ENCODE results near the gene HOXC12. TPM values are rescaled to one million over a fixed set of nuclear protein-coding genes. Genes with fewer than 3 reads are reported as not detected.

HOXC12 gene
- total and polyA plus RNA-seq, 7 experiments from 2014 or later, result not detected

- no peak for ATAC-seq
- peak overlapping the region in 3 of 10 donors; percentile 25 to 61 (median 61) for H3K4me3 Mint-ChIP-seq
- H3K27me3 Mint-ChIP-seq, result peaks cover 89 to 98% (median 92%) of the 10 kb centered on the region in 5 donors
- POLR2A ChIA-PET, result no interaction called here
- no peak overlapping the region for H3K4me3 ChIP-seq (ENCODE audit: low read length)
- H3K4me1 ChIP-seq (ENCODE audit: control insufficient read depth in 2 of 2, insufficient read depth in 2 of 2, low read length in 2 of 2), result peaks cover 13 to 28% of the 10 kb centered on the region in 2 donors
- no peaks in the 10 kb centered on the region for H3K9me3 ChIP-seq (ENCODE audit: control insufficient read depth in 2 of 3, low read length in 3 of 3)
- H3K36me3 Mint-ChIP-seq, result peaks cover 0 to 2% (median 0%) of the 10 kb centered on the region in 5 donors
- peak overlapping the region in 1 of 9 donors; percentile 18 for H3K27ac Mint-ChIP-seq
- no peak for DNase-seq
- intact Hi-C loops (cut with micrococcal nuclease), result loop anchor here in 1 of 2 donors (2.0 to 10.0 kb wide), 2 partner anchors 15 to 373 kb away; no protein-coding TSS in a partner anchor
- H3K36me3 ChIP-seq (ENCODE audit: control insufficient read depth in 2 of 3, insufficient read depth in 3 of 3, low read length in 3 of 3), result no peaks in the 10 kb centered on the region
- H3K4me1 Mint-ChIP-seq, result peaks cover 14 to 46% (median 28%) of the 10 kb centered on the region in 7 donors
- peaks cover 39 to 80% of the 10 kb centered on the region in 2 donors for H3K27me3 ChIP-seq (ENCODE audit: control insufficient read depth in 2 of 2, insufficient read depth in 2 of 2, low read length in 2 of 2)
- no peak overlapping the region for H3K27ac ChIP-seq (ENCODE audit: low read depth, low read length)
- H3K9me3 Mint-ChIP-seq, result peaks cover 0 to 2% (median 0%) of the 10 kb centered on the region in 11 donors
- CTCF ChIA-PET, result interaction anchor here (1.3 kb wide), 1 partner anchor 9 kb away, joined by 3 read pairs; no protein-coding TSS in a partner anchor
These were observed 46.8 kb downstream of the HOXC12 start for GRCh38 chr12:54001283-54002187.

GRCh38 chr12:54002278-54002914 lies 47.7 kb downstream of the HOXC12 start:
- H3K27ac ChIP-seq (ENCODE audit: low read depth, low read length), result no peak overlapping the region
- POLR2A ChIA-PET, result no interaction called here
- ATAC-seq (no peak), DNase-seq (no peak)
- H3K36me3 Mint-ChIP-seq, result peaks cover 0 to 2% (median 0%) of the 10 kb centered on the region in 5 donors
- H3K9me3 ChIP-seq (ENCODE audit: control insufficient read depth in 2 of 3, low read length in 3 of 3), result no peaks in the 10 kb centered on the region
- no peaks in the 10 kb centered on the region for H3K36me3 ChIP-seq (ENCODE audit: control insufficient read depth in 2 of 3, insufficient read depth in 3 of 3, low read length in 3 of 3)
- peaks cover 0 to 2% (median 0%) of the 10 kb centered on the region in 11 donors for H3K9me3 Mint-ChIP-seq
- H3K4me1 ChIP-seq (ENCODE audit: control insufficient read depth in 2 of 2, insufficient read depth in 2 of 2, low read length in 2 of 2), result peaks cover 11 to 23% of the 10 kb centered on the region in 2 donors
- H3K27me3 ChIP-seq (ENCODE audit: control insufficient read depth in 2 of 2, insufficient read depth in 2 of 2, low read length in 2 of 2), result peaks cover 32 to 82% of the 10 kb centered on the region in 2 donors
- H3K27ac Mint-ChIP-seq, result peak overlapping the region in 2 of 9 donors; percentile 18 to 73
- CTCF ChIA-PET, result interaction anchor here (1.0 kb wide), 1 partner anchor 205 kb away, joined by 5 read pairs; no protein-coding TSS in a partner anchor
- H3K4me3 Mint-ChIP-seq, result no peak overlapping the region
- peaks cover 12 to 47% (median 26%) of the 10 kb centered on the region in 7 donors for H3K4me1 Mint-ChIP-seq
- H3K27me3 Mint-ChIP-seq, result peaks cover 91 to 99% (median 93%) of the 10 kb centered on the region in 5 donors
- H3K4me3 ChIP-seq (ENCODE audit: low read length), result no peak overlapping the region
- intact Hi-C loops (cut with micrococcal nuclease), result loop anchor here in 1 of 2 donors (2.0 to 10.0 kb wide), 2 partner anchors 14 to 372 kb away; no protein-coding TSS in a partner anchor

DNA sequence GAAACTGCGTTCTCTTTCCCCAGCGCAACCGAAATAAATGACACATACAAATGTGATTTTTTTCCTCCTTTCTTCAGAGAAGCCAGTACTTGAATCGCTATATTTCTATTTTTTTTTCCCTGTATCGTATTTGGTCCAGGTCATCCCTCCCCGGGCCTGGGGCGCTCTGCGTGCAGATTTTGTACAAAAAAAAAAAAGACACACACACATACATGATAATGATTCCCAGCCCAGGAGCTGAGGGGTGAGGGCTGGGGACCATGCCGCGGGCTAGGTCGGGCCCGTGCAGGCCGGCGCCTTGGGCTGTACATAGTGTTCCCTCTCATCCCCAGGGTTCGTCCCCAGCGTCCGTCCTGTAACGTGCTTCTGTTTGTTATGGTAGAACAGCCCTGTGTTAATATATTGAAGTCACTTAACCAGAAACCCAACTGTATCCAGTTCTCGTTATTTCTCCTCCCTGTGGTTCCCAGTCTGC lies 48.2 kb downstream of the HOXC12 start:
- H3K4me3 ChIP-seq (ENCODE audit: low read length), result no peak overlapping the region
- Mint-ChIP-seq H3K4me1 (peaks cover 7 to 41% (median 22%) of the 10 kb centered on the region in 7 donors), H3K27me3 (peaks cover 91 to 99% (median 93%) of the 10 kb centered on the region in 5 donors), H3K4me3 (no peak overlapping the region), H3K36me3 (no peaks in the 10 kb centered on the region), H3K9me3 (peaks cover 0 to 2% (median 0%) of the 10 kb centered on the region in 11 donors), H3K27ac (no peak overlapping the region)
- H3K36me3 ChIP-seq (ENCODE audit: control insufficient read depth in 2 of 3, insufficient read depth in 3 of 3, low read length in 3 of 3), result no peaks in the 10 kb centered on the region
- peaks cover 31 to 80% of the 10 kb centered on the region in 2 donors for H3K27me3 ChIP-seq (ENCODE audit: control insufficient read depth in 2 of 2, insufficient read depth in 2 of 2, low read length in 2 of 2)
- no peak for ATAC-seq
- POLR2A ChIA-PET, result no interaction called here
- DNase-seq, result no peak
- no peak overlapping the region for H3K27ac ChIP-seq (ENCODE audit: low read depth, low read length)
- CTCF ChIA-PET, result interaction anchor here (1.0 kb wide), 1 partner anchor 205 kb away, joined by 5 read pairs; no protein-coding TSS in a partner anchor
- no peaks in the 10 kb centered on the region for H3K9me3 ChIP-seq (ENCODE audit: control insufficient read depth in 2 of 3, low read length in 3 of 3)
- H3K4me1 ChIP-seq (ENCODE audit: control insufficient read depth in 2 of 2, insufficient read depth in 2 of 2, low read length in 2 of 2), result peaks cover 11 to 21% of the 10 kb centered on the region in 2 donors
- intact Hi-C loops (cut with micrococcal nuclease), result loop anchor here in 1 of 2 donors (2.0 to 10.0 kb wide), 2 partner anchors 14 to 372 kb away; no protein-coding TSS in a partner anchor

DNA sequence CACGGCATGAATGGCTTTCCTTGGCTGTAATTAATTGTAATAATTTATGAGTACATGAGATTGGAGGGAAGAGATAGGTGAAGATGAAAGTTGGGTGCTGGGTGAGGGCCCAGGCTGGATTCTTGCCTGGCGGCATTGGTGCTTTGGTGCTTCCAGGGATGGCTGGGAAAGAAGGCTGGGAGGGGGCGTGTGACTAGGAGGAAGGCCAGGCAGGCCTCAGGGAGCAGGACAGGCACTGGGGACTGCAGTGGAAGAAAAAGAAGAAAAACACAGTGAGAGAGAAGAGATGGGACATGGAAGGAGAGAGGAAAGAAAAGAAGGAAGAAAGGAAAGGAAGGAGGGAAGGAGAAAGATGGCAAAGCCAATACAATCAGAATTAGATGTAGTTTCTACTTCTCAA lies 48.9 kb downstream of the HOXC12 start:
- peaks cover 90 to 99% (median 93%) of the 10 kb centered on the region in 5 donors for H3K27me3 Mint-ChIP-seq
- no peak for ATAC-seq

DNA sequence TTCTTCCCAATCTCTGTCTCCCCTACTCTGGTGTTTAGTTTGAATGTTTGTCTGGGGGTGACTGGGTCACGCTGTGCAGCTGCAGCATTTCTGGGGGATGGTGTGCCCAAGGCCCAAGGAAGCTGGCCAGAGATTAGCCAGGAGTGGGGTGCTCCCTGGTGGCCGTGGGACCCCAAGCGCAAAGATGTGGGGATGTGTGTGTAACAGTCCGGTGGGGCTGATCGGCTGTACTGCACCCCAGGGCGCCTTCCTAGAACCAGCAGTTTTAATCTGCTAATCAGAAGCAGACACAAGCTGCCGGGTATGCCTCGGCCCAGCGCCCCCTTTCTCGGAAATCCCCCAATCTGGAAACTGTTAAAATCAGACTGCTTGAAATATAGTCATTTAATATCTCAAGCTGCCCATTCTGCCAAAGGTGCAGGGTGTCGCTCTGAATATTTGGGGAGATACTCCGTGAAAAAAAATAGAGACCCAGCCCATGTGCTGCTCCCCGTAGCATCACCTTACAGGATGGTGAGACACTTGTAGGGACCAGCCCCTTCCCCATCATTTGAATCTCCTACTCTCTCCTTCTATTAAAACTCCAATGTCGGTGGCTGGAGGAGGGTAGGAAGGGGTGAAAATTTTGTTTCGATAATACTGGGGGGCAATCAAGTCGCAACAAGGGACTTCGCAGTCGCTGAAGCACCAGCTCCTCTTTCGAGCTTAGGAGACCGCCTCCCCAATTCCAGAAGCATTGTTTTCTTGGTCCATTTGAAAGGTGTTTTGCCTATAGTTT lies 49.5 kb downstream of the HOXC12 start:
- no peaks in the 10 kb centered on the region for H3K36me3 Mint-ChIP-seq
- intact Hi-C loops (cut with micrococcal nuclease), result loop anchor here in 1 of 2 donors (10.0 kb wide), 1 partner anchor 371 kb away; no protein-coding TSS in a partner anchor
- POLR2A ChIA-PET, result no interaction called here

More for the DNA sequence above, 48.9 kb downstream of the HOXC12 start:
- no peak for DNase-seq
- Histone ChIP-seq H3K4me1 (ENCODE audit: control insufficient read depth in 2 of 2, insufficient read depth in 2 of 2, low read length in 2 of 2) (peaks cover 11 to 21% of the 10 kb centered on the region in 2 donors), H3K36me3 (ENCODE audit: control insufficient read depth in 2 of 3, insufficient read depth in 3 of 3, low read length in 3 of 3) (no peaks in the 10 kb centered on the region), H3K9me3 (ENCODE audit: control insufficient read depth in 2 of 3, low read length in 3 of 3) (no peaks in the 10 kb centered on the region), H3K27ac (ENCODE audit: low read depth, low read length) (no peak overlapping the region), H3K4me3 (ENCODE audit: low read length) (no peak overlapping the region), H3K27me3 (ENCODE audit: control insufficient read depth in 2 of 2, insufficient read depth in 2 of 2, low read length in 2 of 2) (peaks cover 29 to 78% of the 10 kb centered on the region in 2 donors)
- CTCF ChIA-PET, result interaction anchor here (0.6 to 7.0 kb wide), 3 partner anchors 188 to 258 kb away, joined by 3 to 71 read pairs (median 55); partner anchors contain the start of gene SMUG1
- POLR2A ChIA-PET, result no interaction called here
- intact Hi-C loops (cut with micrococcal nuclease), result loop anchor here in 1 of 2 donors (2.0 to 10.0 kb wide), 2 partner anchors 13 to 371 kb away; no protein-coding TSS in a partner anchor
- Mint-ChIP-seq H3K4me1 (peaks cover 6 to 44% (median 22%) of the 10 kb centered on the region in 7 donors), H3K27ac (peak overlapping the region in 2 of 9 donors; percentile 4 to 60), H3K36me3 (no peaks in the 10 kb centered on the region), H3K4me3 (no peak overlapping the region), H3K9me3 (peaks cover 0 to 2% (median 0%) of the 10 kb centered on the region in 11 donors)

More for the DNA sequence above, 49.5 kb downstream of the HOXC12 start:
- Histone ChIP-seq H3K4me1 (ENCODE audit: control insufficient read depth in 2 of 2, insufficient read depth in 2 of 2, low read length in 2 of 2) (peaks cover 11 to 24% of the 10 kb centered on the region in 2 donors), H3K4me3 (ENCODE audit: low read length) (no peak overlapping the region), H3K36me3 (ENCODE audit: control insufficient read depth in 2 of 3, insufficient read depth in 3 of 3, low read length in 3 of 3) (no peaks in the 10 kb centered on the region), H3K27me3 (ENCODE audit: control insufficient read depth in 2 of 2, insufficient read depth in 2 of 2, low read length in 2 of 2) (peaks cover 24 to 75% of the 10 kb centered on the region in 2 donors), H3K27ac (ENCODE audit: low read depth, low read length) (no peak overlapping the region), H3K9me3 (ENCODE audit: control insufficient read depth in 2 of 3, low read length in 3 of 3) (no peaks in the 10 kb centered on the region)
- CTCF ChIA-PET, result interaction anchor here (0.6 to 7.0 kb wide), 6 partner anchors 187 to 258 kb away, joined by 3 to 71 read pairs (median 24); partner anchors contain the start of gene SMUG1
- Mint-ChIP-seq H3K27ac (no peak overlapping the region), H3K27me3 (peaks cover 86 to 97% (median 90%) of the 10 kb centered on the region in 5 donors), H3K4me3 (peak overlapping the region in 1 of 10 donors; percentile 80), H3K4me1 (peaks cover 6 to 48% (median 24%) of the 10 kb centered on the region in 7 donors), H3K9me3 (peaks cover 0 to 2% (median 0%) of the 10 kb centered on the region in 11 donors)
- DNase-seq (no peak), ATAC-seq (no peak)

Measured in naive thymus-derived CD4-positive, alpha-beta T cell (primary cell).